ENCODE results near the gene OR52E2.

DNA sequence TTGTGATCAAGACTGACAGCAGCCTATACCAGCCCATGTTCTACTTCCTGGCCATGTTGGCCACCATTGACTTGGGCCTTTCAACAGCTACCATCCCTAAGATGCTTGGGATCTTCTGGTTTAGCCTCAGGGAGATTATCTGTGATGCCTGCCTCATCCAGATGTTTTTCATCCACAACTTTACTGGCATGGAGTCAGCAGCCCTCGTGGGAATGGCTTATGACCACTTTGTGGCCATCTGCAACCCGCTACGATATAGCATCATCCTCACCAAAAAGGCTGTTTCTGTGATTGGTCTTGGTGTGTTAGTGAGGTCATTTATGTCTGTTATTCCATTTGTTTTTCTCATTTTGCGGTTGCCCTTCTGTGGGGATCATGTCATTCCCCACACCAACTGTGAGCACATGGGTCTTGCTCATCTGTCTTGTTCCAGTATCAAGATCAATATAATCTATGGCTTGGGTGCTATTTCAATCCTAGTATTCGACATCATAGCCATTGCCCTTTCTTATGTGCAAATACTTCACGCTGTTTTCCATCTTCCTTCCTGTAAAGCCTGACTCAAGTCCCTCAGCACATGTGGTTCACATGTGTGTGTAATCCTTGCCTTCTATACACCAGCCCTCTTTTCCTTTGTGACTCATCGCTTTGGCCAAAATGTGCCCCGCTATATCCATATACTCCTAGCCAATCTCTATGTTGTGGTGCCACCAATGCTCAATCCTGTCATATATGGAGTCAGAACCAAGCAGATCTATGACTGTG is 33.6 kb upstream of the OR52E2 start:
- TF ChIP-seq, protein P1, sequence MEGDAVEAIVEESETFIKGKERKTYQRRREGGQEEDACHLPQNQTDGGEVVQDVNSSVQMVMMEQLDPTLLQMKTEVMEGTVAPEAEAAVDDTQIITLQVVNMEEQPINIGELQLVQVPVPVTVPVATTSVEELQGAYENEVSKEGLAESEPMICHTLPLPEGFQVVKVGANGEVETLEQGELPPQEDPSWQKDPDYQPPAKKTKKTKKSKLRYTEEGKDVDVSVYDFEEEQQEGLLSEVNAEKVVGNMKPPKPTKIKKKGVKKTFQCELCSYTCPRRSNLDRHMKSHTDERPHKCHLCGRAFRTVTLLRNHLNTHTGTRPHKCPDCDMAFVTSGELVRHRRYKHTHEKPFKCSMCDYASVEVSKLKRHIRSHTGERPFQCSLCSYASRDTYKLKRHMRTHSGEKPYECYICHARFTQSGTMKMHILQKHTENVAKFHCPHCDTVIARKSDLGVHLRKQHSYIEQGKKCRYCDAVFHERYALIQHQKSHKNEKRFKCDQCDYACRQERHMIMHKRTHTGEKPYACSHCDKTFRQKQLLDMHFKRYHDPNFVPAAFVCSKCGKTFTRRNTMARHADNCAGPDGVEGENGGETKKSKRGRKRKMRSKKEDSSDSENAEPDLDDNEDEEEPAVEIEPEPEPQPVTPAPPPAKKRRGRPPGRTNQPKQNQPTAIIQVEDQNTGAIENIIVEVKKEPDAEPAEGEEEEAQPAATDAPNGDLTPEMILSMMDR (IDR thresholded peaks at IDR 0.05): no peak
- TF ChIP-seq RFX5 (IDR thresholded peaks at IDR 0.05) (no peak), JUN (IDR thresholded peaks at IDR 0.05) (no peak), BHLHE40 (IDR thresholded peaks at IDR 0.05; ENCODE audit: low read depth, low read length) (no peak)
- TF ChIP-seq, protein P2, sequence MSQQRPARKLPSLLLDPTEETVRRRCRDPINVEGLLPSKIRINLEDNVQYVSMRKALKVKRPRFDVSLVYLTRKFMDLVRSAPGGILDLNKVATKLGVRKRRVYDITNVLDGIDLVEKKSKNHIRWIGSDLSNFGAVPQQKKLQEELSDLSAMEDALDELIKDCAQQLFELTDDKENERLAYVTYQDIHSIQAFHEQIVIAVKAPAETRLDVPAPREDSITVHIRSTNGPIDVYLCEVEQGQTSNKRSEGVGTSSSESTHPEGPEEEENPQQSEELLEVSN (IDR thresholded peaks at IDR 0.05; ENCODE audit: borderline replicate concordance, low read depth): no peak
